SK-N-SH treated with all-trans-retinoic acid at 6 μM for 48 hours (cell line): ENCODE measurements around the gene NHS.

Experiments
- ARNTL ChIP-seq: fragments of 450-650 bp; formaldehyde crosslinking; IDR thresholded peaks from 2 replicates; pipeline ENCODE4 v1.5.0; 2020; ENCODE audit warnings: low read depth, mild to moderate bottlenecking, moderate library complexity, borderline replicate concordance
- BACH2 ChIP-seq: fragments of 250-450 bp; sonication (Bioruptor Pico); IDR thresholded peaks from 2 replicates; pipeline ENCODE4 v1.9.0; 2021; ENCODE audit warnings: mild to moderate bottlenecking, borderline replicate concordance
- CREB5 ChIP-seq: fragments of 250-450 bp; sonication (Bioruptor Pico); IDR thresholded peaks from 2 replicates; pipeline ENCODE4 v1.5.1; 2020; ENCODE audit warnings: low read depth, mild to moderate bottlenecking, moderate library complexity
- CSRNP3 ChIP-seq: fragments of 250-450 bp; sonication (Bioruptor Pico); IDR thresholded peaks from 2 replicates; pipeline ENCODE4 v1.5.1; 2021; ENCODE audit warnings: mild to moderate bottlenecking, moderate library complexity
- PATZ1 ChIP-seq: fragments of 250-450 bp; sonication (Bioruptor Pico); IDR thresholded peaks from 2 replicates; pipeline ENCODE4 v1.8.0; 2020; ENCODE audit warnings: mild to moderate bottlenecking, moderate library complexity, borderline replicate concordance
- PPARA ChIP-seq: fragments of 250-450 bp; sonication (Bioruptor Pico); IDR thresholded peaks from 2 replicates; pipeline ENCODE4 v1.5.0; 2020; ENCODE audit warnings: mild to moderate bottlenecking, borderline replicate concordance
- RARB ChIP-seq: fragments of 250-450 bp; sonication (Bioruptor Pico); IDR thresholded peaks from 2 replicates; pipeline ENCODE4 v1.8.0; 2021; ENCODE audit warnings: mild to moderate bottlenecking, moderate library complexity
- SNAI2 ChIP-seq: fragments of 250-450 bp; sonication (Bioruptor Pico); IDR thresholded peaks from 2 replicates; pipeline ENCODE4 v1.5.0; 2020; ENCODE audit warnings: mild to moderate bottlenecking, moderate library complexity
- TOX ChIP-seq: fragments of 250-450 bp; sonication (Bioruptor Pico); IDR thresholded peaks from 2 replicates; pipeline ENCODE4 v1.8.0; 2021; ENCODE audit warnings: mild to moderate bottlenecking, moderate library complexity, borderline replicate concordance
- TSHZ2 ChIP-seq: fragments of 250-450 bp; sonication (Bioruptor Pico); IDR thresholded peaks from 2 replicates; pipeline ENCODE4 v1.5.0; 2020; ENCODE audit warnings: mild to moderate bottlenecking, moderate library complexity
- ZC3H10 ChIP-seq: fragments of 250-450 bp; sonication (Bioruptor Pico); IDR thresholded peaks from 2 replicates; pipeline ENCODE4 v1.5.1; 2021; ENCODE audit warnings: mild to moderate bottlenecking, moderate library complexity
- ZFP3 ChIP-seq: fragments of 250-450 bp; sonication (Bioruptor Pico); IDR thresholded peaks from 2 replicates; pipeline ENCODE4 v1.5.0; 2020; ENCODE audit warnings: mild to moderate bottlenecking, moderate library complexity
- ZFP30 ChIP-seq: fragments of 450-650 bp; formaldehyde crosslinking; IDR thresholded peaks from 2 replicates; pipeline ENCODE4 v1.5.0; 2022; ENCODE audit warnings: mild to moderate bottlenecking, moderate library complexity
- ZNF565 ChIP-seq: fragments of 450-650 bp; formaldehyde crosslinking; conservative IDR thresholded peaks from 2 replicates; pipeline ENCODE4 v1.5.0; 2020; ENCODE audit warnings: low read depth, mild to moderate bottlenecking, moderate library complexity

GRCh38 chrX:17700976-17701375 lies 326.0 kb downstream of the NHS start:
- no peak for TF ChIP-seq ZFP3 (CRISPR knock-in tag)
- TF ChIP-seq ZC3H10 (CRISPR knock-in tag) = no peak
- TF ChIP-seq CSRNP3 (CRISPR knock-in tag) = no peak
- no peak for TF ChIP-seq TOX (CRISPR knock-in tag)
- no peak for TF ChIP-seq ARNTL
- TF ChIP-seq CREB5 (CRISPR knock-in tag) = no peak
- TF ChIP-seq PATZ1 = no peak
- no peak for TF ChIP-seq TSHZ2 (CRISPR knock-in tag)
- TF ChIP-seq SNAI2 (CRISPR knock-in tag) = no peak
- TF ChIP-seq PPARA (CRISPR knock-in tag) = no peak
- TF ChIP-seq BACH2 = no peak
- TF ChIP-seq RARB = no peak
- TF ChIP-seq ZFP30 (CRISPR knock-in tag) = no peak
- no peak for TF ChIP-seq ZNF565 (CRISPR knock-in tag)
